ENCODE data around the gene EAPP.
A peak's percentile ranks its signal among the peaks of the same experiment; 100 is the strongest.
"Not testable (repeated sequence)": the region's sequence is repeated elsewhere in the genome, so short reads cannot be mapped to it uniquely, and the experiment has no call there.

EAPP gene

DNA sequence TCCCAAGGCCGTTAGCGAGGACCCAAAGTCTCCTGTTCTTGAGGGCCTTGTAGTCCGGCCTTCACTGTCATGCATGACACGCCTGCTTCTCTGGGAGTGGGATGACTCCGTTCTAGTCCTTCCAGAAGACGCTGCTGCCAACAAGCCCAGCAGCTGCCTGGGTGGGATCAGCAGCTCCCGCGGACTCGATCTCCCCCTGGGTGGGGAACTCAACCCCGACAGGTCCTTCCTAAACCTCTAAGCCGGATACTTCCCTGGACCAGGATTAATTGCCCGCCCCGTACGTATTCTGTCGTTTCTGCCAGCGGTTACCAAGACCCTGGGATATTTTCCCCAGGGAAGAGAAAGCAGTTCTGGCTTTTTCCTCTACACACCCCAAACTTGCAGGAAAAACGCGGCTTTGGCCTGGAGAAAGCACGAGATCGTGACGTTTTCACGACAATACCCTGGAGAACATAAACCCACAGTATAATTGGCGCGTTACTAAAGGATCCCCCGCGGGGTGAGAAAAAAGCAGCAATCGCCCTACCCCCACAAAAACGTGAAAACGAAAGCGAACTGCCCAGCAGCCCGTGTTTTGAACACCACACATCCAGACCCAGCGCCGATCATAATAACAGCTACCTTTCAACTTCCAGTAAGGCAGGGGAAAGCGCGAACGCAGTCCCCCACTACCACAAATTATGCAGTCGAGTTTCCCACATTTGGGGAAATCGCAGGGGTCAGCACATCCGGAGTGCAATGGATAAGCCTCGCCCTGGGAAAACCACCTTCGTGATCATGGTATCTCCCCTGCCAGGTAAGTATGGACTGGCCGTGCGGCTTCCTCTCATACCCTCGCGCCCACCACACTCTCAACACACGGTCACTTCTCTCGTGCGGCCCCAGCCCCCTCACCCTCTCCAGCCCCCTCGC is 16.3 kb upstream of the EAPP start:
- H3K9ac ChIP-seq (ENCODE audit: low read depth, low read length): not testable (repeated sequence)

GRCh38 chr14:34554540-34555250 is 15.2 kb upstream of the EAPP start:
- H3K27me3 ChIP-seq (ENCODE audit: control insufficient read depth, insufficient read depth, low read length): no peaks in the 10 kb centered on the region
- H3K27ac ChIP-seq (ENCODE audit: low read depth, low read length): no peak overlapping the region
- H3K9me3 ChIP-seq (ENCODE audit: control insufficient read depth, insufficient read depth, low read length): no peaks in the 10 kb centered on the region
- H3K36me3 ChIP-seq (ENCODE audit: control insufficient read depth, insufficient read depth, low read length): no peaks in the 10 kb centered on the region
- H3K4me3 ChIP-seq (ENCODE audit: low read depth, low read length): no peak overlapping the region
- no peaks in the 10 kb centered on the region for H3K4me1 ChIP-seq (ENCODE audit: control insufficient read depth, insufficient read depth, low read length)
- no peak overlapping the region for H3K9ac ChIP-seq (ENCODE audit: low read depth, low read length)

More for the DNA sequence above, 16.3 kb upstream of the EAPP start:
- not testable (repeated sequence) for H3K9me3 ChIP-seq (ENCODE audit: control insufficient read depth, insufficient read depth, low read length); H3K4me1 ChIP-seq (ENCODE audit: control insufficient read depth, insufficient read depth, low read length); H3K27me3 ChIP-seq (ENCODE audit: control insufficient read depth, insufficient read depth, low read length); H3K27ac ChIP-seq (ENCODE audit: low read depth, low read length); H3K4me3 ChIP-seq (ENCODE audit: low read depth, low read length); H3K36me3 ChIP-seq (ENCODE audit: control insufficient read depth, insufficient read depth, low read length)

DNA sequence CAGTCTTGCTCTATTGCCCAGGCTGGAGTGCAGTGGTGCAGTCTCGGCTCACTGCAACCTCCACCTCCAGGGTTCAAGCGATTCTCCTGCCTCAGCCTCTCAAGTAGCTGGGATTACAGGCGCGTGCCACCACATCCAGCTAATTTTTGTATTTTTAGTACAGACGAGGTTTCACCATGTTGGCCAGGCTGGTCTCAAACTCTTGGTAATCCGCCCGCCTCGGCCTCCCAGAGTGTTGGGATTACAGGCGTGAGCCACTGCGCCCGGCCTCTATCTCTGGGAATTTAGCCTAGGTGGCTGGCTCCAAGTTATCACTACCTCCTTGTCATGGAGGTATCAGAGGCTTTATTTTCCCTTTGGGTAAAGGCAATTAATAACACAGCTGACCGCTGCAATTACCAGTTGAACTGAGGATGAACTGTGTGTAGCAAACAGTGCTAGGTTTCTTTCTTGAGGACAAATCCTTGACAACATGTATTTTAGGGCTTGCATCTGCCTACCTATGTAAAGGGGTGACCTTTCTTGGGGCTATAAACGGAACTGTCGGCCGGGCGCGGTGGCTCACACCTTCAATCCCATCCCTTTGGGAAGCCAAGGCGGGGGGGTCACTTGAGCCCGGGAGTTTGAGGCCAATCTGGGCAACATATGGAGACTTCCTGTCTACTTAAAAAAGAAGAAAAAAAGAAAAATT is 9.9 kb upstream of the EAPP start:
- not testable (repeated sequence) for H3K27me3 ChIP-seq (ENCODE audit: control insufficient read depth, insufficient read depth, low read length); H3K4me1 ChIP-seq (ENCODE audit: control insufficient read depth, insufficient read depth, low read length); H3K9me3 ChIP-seq (ENCODE audit: control insufficient read depth, insufficient read depth, low read length); H3K27ac ChIP-seq (ENCODE audit: low read depth, low read length); H3K4me3 ChIP-seq (ENCODE audit: low read depth, low read length); H3K9ac ChIP-seq (ENCODE audit: low read depth, low read length); H3K36me3 ChIP-seq (ENCODE audit: control insufficient read depth, insufficient read depth, low read length)

- Histone ChIP-seq H3K36me3 (ENCODE audit: control insufficient read depth, insufficient read depth, low read length) (no peaks in the 10 kb centered on the region), H3K27ac (ENCODE audit: low read depth, low read length) (no peak overlapping the region), H3K4me3 (ENCODE audit: low read depth, low read length) (no peak overlapping the region), H3K9me3 (ENCODE audit: control insufficient read depth, insufficient read depth, low read length) (no peaks in the 10 kb centered on the region), H3K9ac (ENCODE audit: low read depth, low read length) (no peak overlapping the region), H3K27me3 (ENCODE audit: control insufficient read depth, insufficient read depth, low read length) (no peaks in the 10 kb centered on the region), H3K4me1 (ENCODE audit: control insufficient read depth, insufficient read depth, low read length) (no peaks in the 10 kb centered on the region)
These were observed 9.0 kb upstream of the EAPP start for GRCh38 chr14:34548472-34548981.

- H3K27me3 ChIP-seq (ENCODE audit: control insufficient read depth, insufficient read depth, low read length); H3K27ac ChIP-seq (ENCODE audit: low read depth, low read length); H3K4me1 ChIP-seq (ENCODE audit: control insufficient read depth, insufficient read depth, low read length); H3K4me3 ChIP-seq (ENCODE audit: low read depth, low read length); H3K9ac ChIP-seq (ENCODE audit: low read depth, low read length); H3K9me3 ChIP-seq (ENCODE audit: control insufficient read depth, insufficient read depth, low read length); H3K36me3 ChIP-seq (ENCODE audit: control insufficient read depth, insufficient read depth, low read length): not testable (repeated sequence)
These were observed 7.6 kb upstream of the EAPP start for GRCh38 chr14:34547136-34547520.

DNA sequence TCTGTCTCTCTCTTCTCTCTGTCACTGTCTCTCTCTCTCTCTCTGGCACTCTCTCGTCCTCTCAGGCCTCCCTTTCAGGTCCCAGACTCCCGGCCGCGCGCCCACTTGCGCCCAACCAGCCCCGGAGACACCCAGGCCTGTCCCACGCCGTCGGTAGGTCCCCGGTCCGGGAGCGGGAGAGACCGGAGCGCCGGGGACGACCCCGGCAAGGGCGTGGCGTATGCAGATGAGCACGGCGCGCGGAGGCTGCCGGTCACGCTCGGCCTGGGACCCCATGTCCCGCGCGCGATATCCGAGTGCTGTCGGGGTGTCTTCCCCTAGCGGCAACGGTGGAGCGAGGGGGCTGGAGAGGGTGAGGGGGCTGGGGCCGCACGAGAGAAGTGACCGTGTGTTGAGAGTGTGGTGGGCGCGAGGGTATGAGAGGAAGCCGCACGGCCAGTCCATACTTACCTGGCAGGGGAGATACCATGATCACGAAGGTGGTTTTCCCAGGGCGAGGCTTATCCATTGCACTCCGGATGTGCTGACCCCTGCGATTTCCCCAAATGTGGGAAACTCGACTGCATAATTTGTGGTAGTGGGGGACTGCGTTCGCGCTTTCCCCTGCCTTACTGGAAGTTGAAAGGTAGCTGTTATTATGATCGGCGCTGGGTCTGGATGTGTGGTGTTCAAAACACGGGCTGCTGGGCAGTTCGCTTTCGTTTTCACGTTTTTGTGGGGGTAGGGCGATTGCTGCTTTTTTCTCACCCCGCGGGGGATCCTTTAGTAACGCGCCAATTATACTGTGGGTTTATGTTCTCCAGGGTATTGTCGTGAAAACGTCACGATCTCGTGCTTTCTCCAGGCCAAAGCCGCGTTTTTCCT is 7.0 kb upstream of the EAPP start:
- H3K27ac ChIP-seq (ENCODE audit: low read depth, low read length): not testable (repeated sequence)

GRCh38 chr14:34540181-34541059 is 919 bp upstream of the EAPP start:
- H3K27me3 ChIP-seq (ENCODE audit: control insufficient read depth, insufficient read depth, low read length); H3K4me1 ChIP-seq (ENCODE audit: control insufficient read depth, insufficient read depth, low read length); H3K9me3 ChIP-seq (ENCODE audit: control insufficient read depth, insufficient read depth, low read length); H3K27ac ChIP-seq (ENCODE audit: low read depth, low read length): not testable (repeated sequence)
- H3K9ac ChIP-seq (ENCODE audit: low read depth, low read length): peak overlapping the region; percentile 25; the same call in 1 of the 2 replicates
- H3K36me3 ChIP-seq (ENCODE audit: control insufficient read depth, insufficient read depth, low read length): peaks cover 13% of the 10 kb centered on the region
- peak overlapping the region; percentile 79 for H3K4me3 ChIP-seq (ENCODE audit: low read depth, low read length)

More for the DNA sequence above, 7.0 kb upstream of the EAPP start:
- H3K4me1 ChIP-seq (ENCODE audit: control insufficient read depth, insufficient read depth, low read length); H3K9me3 ChIP-seq (ENCODE audit: control insufficient read depth, insufficient read depth, low read length); H3K27me3 ChIP-seq (ENCODE audit: control insufficient read depth, insufficient read depth, low read length); H3K9ac ChIP-seq (ENCODE audit: low read depth, low read length); H3K4me3 ChIP-seq (ENCODE audit: low read depth, low read length); H3K36me3 ChIP-seq (ENCODE audit: control insufficient read depth, insufficient read depth, low read length): not testable (repeated sequence)

DNA sequence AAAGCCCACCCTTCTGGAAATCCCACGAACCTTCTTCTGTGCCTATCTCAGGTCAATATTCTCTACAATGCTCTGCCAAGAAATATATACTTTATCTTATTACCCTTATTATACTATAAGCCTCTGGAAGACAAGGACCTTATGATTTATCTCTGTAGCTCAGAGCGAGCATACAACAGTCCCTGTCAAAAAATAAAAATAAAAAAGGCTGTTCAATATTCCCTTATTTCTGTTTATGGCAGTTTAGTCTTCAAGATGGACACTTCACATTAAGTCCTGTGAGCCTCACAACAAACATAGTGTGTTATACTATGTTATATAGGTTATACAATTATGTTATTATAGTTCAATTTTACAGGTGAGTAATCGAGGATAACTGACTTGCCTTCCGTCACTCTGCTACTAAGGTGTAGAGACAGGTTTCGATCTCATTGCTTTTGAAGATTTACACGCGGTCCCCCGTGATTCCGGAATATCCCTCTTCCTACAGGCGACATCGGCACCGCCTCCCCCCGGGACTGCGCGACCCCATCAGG is 562 bp downstream of the EAPP start:
- Histone ChIP-seq H3K9ac (ENCODE audit: low read depth, low read length) (peak overlapping the region; percentile 81), H3K27ac (ENCODE audit: low read depth, low read length) (peak overlapping the region; percentile 98), H3K9me3 (ENCODE audit: control insufficient read depth, insufficient read depth, low read length) (no peaks in the 10 kb centered on the region), H3K27me3 (ENCODE audit: control insufficient read depth, insufficient read depth, low read length) (no peaks in the 10 kb centered on the region), H3K4me1 (ENCODE audit: control insufficient read depth, insufficient read depth, low read length) (no peaks in the 10 kb centered on the region), H3K4me3 (ENCODE audit: low read depth, low read length) (peak overlapping the region; percentile 79), H3K36me3 (ENCODE audit: control insufficient read depth, insufficient read depth, low read length) (peaks cover 19% of the 10 kb centered on the region)

- not testable (repeated sequence) for H3K27me3 ChIP-seq (ENCODE audit: control insufficient read depth, insufficient read depth, low read length); H3K27ac ChIP-seq (ENCODE audit: low read depth, low read length); H3K9me3 ChIP-seq (ENCODE audit: control insufficient read depth, insufficient read depth, low read length); H3K4me1 ChIP-seq (ENCODE audit: control insufficient read depth, insufficient read depth, low read length); H3K9ac ChIP-seq (ENCODE audit: low read depth, low read length)
- H3K4me3 ChIP-seq (ENCODE audit: low read depth, low read length): peak overlapping the region; percentile 79
- peaks cover 28% of the 10 kb centered on the region for H3K36me3 ChIP-seq (ENCODE audit: control insufficient read depth, insufficient read depth, low read length)
These were observed 1.4 kb downstream of the EAPP start for GRCh38 chr14:34538096-34538495.
